HG02798 (cell line): Measurements from ENCODE around the gene FGF12.

Experiments
- ATAC-seq: cut with Tn5 transposase; IDR thresholded peaks from one replicate; pipeline ENCODE4 v1.9.1; 2021; ENCODE audit warnings: mild to moderate bottlenecking; ENCODE audit not compliant: unreplicated experiment, poor library complexity

FGF12 gene

DNA sequence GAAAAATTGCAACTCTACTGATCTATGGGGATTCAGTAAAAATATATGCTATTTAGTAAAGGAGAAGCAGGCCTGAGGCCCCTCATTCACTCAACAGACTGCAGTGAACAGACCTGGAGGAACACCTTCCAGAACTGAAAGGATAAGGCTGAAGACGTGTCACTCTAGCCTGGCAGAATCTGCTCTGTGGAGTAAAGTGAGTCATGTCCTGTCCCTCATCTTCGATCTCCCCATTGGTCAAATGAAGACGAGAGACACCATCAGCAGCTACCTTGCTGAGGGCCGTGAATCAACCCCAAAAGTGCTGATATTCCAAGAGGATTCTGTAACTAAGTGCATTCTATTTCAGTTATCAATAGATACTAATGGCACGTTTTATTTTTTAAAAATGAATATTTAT lies 359.7 kb downstream of the FGF12 start:
- ATAC-seq, result no peak

- ATAC-seq, result no peak
Measured at GRCh38 chr3:192366916-192367315, 360.4 kb downstream of the FGF12 start.

DNA sequence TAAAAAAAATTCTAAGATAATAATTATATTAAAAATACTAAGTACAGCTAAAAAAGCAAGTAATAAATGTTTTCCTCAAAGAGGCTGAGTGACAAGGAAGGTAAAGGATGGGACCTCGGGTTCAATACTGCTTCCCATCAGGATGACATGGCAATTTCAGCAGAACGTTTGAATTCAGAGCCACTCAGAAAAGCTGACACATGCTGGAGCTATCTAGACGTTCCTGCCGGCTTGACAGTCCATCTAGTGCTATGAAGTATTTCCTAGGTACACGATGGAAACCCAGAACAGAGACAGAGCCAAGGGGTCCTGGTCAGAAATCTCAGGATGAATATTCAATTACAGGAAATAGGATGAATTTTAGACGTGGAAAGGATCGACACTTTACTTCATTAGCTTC lies 361.8 kb downstream of the FGF12 start:
- ATAC-seq, result no peak

DNA sequence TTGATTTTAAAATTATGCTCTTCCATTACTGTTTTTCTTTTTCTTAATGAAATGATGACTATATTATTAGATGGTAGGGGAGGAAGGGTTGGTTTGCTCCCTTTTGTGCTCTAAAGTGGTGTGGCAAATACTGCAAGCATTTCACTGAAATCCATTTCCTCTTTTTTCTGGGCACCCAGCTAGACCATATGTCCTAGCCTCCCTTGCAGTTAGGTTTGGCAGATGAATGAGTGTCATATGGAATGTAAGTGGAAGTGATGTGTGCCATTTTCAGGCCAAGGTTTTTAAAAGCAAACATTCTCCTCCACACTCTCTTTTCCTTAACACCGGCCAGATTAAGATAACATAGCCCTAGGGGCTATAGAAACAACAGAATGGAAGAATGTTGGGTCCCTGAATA lies 363.0 kb downstream of the FGF12 start:
- ATAC-seq, result no peak

- ATAC-seq, result no peak
Measured at GRCh38 chr3:192354687-192355086, 372.7 kb downstream of the FGF12 start.

GRCh38 chr3:192352142-192352541 lies 375.2 kb downstream of the FGF12 start:
- no peak for ATAC-seq

- ATAC-seq, result no peak
Measured at GRCh38 chr3:192351441-192351840, 375.9 kb downstream of the FGF12 start.

DNA sequence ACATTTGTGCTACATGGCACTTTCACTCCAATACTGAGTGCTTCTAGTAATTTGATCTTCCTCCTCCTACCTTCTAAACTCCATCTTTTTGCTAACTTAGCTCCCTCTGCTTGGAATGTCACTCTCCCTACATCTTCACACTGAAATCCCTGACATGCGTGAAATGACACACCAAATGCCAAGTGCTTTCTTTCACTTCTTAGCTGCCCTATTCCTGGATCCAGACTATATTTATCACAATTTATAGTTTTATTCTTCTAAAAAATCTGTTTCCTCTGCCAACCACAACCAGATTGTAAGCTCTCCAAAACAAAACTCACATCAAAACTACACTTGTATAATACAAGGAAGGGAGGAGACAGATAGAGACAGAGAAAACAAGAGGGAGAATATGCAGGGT lies 387.3 kb downstream of the FGF12 start:
- ATAC-seq, result no peak

DNA sequence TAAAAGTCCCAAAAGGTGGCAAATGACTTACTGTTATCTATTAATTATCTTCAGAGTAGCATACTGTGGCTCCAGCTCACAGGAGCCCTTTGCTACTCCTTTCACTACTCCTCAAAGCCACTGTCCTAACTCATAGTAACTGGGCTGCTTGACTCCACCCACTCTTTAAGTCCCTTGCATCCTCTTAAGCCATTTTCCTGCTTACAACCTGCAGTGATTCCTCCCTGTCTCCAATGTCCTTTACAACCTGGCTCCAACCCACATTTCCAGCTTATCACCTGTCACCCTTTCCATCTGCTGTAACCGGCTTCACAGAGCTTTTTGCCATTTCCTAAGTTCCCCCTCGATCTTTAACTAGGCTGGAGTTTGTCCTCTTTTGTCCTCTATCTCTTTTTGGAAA lies 388.1 kb downstream of the FGF12 start:
- ATAC-seq, result no peak

GRCh38 chr3:192336286-192336685 lies 391.1 kb downstream of the FGF12 start:
- ATAC-seq, result no peak

DNA sequence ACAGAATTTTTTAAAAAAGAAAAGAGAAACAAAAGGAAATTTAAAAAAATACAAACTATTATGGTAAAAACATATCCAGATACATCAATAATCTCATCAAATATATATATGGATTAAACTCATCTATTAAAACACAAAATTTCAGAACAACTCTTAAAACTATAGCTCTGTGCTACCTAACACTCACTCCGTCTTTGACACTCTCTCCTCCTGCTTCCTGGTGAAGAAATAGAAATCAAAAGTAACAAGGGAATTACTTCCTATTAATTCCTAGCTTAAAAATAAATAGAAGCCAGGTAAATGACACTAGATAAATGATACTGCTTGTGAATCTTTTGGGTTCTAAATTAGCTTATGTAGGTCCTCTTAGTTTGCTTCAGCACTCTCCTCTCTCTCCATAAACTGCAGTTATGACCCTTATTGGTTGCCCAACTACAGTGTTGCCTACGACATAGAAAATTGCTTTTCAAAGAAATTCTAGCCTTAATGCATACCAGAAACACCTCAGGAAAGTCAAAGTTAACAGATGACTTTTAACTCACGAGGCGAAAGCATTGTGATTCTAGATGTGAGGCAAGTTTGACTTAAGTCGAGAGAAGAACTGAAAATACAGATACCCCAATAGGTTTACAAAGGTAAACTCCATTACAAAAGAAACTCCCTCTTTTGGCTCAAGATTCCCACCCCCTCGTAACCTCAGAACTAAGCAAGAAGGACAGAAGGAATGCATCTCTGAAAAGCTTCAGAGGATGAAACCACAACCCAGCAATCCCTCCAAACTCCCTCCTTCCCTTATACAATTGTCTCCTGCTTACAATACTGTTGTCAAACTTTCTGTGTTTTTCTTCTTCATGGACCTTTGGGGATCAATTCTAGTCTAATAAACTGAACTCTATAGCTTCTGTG lies 394.7 kb downstream of the FGF12 start:
- no peak for ATAC-seq

DNA sequence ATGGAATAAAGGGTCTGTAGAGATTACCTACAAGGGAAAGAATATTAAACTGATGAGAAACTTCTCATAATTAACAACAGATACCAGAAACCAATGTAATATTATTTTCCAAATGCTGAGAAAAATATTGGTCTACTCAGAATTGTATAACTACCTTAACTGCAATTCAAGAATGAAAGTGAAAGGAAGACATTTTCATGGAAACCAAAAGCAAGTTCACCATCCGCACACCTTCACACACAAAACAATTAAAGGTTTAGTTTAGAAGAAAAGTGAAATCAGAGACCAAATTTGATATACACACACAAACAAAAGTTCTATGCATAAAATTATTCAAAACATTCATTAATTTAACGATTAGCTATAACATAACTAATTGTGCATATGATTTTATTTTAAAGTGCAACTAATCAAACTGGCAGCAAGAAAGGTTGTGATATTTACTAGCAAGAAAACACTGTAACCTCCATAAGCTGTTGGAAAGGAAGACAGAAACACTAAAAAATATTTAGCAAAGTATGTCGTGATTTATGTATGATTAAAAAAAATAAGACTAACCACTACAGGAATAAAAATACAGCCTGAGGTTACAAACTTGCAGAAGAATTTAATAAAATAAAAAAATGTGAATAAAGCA lies 395.5 kb downstream of the FGF12 start:
- peak; percentile 59 for ATAC-seq

- ATAC-seq, result no peak
Measured at GRCh38 chr3:192326656-192327055, 400.7 kb downstream of the FGF12 start.

DNA sequence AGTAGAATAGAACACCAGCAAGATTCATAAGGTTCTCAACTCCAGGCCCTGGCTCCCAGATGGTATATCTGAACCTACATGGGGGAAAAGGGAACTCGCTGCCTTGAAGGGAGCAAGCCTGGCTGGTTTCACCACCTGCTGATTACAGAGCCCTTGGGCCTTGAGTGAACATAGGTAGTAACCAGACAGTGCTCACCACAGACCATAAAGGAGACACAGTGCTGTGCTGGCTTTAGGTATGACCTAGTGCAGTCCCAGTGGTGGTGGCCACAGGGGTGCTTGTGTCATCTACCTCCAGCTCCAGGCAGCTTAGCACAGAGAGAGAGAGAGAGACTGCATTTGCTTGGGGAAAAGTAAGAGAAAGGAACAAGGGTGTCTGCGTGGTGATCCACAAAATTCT lies 409.8 kb downstream of the FGF12 start:
- ATAC-seq, result no peak

DNA sequence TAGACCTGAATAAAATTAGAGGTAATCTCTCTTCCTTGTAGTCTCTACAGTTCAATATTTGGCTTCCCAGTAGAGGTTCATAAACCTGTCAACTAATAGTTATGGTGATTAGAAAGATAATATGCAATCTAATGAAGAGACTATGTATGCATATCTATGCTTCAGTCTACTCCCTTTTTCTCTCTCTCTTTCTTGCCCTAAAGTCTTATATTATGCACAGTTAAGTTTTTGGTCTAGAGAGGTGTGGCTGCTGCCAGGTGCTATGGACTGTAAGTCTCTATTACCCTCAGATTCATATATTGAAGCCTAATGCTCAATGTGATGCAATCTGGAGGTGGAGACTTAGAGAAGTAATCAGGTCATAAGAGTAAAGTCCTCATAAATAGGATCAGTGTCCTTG lies 413.7 kb downstream of the FGF12 start:
- no peak for ATAC-seq

- no peak for ATAC-seq
Measured at GRCh38 chr3:192307631-192308030, 419.7 kb downstream of the FGF12 start.

DNA sequence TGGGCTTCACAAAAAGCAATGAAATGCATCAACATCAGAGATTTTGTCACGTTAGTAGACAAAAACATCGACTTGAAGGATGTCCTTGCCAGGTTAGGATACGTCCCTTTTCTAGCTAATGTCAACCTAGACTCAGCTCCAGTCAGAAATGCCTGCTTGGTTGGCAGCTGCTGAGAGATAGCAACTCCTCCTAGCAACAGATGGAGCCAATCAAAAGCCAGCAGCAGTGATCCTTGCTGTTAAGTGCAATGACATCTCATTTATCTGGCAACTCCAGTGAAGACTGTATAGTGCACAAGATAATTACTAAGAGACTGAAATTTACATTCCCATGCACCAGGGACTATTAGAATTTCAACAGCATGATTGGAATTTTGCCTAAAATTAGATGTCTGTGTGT lies 424.1 kb downstream of the FGF12 start:
- ATAC-seq, result no peak

- no peak for ATAC-seq
Measured at GRCh38 chr3:192302721-192303120, 424.6 kb downstream of the FGF12 start.

GRCh38 chr3:192299921-192300320 lies 427.4 kb downstream of the FGF12 start:
- ATAC-seq, result no peak

DNA sequence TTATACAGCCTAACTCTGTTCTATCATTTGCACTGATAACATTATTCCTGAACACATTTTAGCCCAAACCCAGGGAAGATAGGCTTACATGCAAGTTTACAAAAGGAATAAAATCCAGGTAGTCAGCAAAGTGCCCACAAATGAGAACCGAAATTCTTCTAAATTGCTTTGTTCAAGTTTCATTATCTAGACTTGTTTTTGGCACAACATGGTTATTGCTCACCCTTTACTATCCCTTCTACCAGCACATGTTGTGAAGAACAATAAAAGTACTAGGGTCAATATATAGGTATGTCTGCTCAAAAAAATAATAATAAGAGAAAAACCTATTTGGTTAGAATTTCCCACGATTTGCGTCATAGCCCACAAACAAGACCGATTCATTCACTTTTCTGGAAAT lies 430.5 kb downstream of the FGF12 start:
- no peak for ATAC-seq

DNA sequence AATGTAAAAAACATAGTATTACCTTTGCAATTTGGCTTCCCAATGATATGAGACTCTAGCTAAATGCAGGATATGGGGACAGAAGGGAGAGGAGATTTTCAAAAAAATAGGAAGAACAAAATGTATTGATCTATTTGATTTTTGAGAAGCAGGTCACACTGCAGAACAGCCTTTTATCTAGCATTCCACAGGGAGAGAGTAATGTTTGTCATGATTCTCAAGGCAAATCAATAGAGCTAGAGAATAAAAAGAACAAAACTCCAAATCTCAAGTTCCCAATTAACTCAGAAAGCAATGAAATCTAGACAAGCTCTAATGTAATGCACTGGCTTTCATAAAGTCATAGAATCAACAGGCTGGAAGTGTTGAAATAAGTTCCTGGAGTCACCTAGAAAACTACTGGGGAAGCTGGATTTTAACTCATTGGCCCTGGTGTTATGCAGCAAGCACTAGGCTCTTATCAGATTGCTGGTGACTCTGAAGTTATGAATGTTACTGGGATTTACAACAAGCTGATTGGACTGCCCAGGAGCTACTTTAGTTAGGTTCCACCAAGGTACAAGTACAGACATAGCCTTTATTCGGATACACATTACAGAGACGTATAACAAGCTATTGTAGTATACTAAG lies 442.8 kb downstream of the FGF12 start:
- no peak for ATAC-seq
